ENCODE measurements around the gene SPI1. TPM values are rescaled to one million over a fixed set of nuclear protein-coding genes. Genes with fewer than 3 reads are reported as not detected.

The SPI1 gene
- total RNA-seq, 2 donors from 2014 or later = 0.35 to 0.55 TPM

- Mint-ChIP-seq H3K27me3 (ENCODE audit: low read depth) (no peaks in the 10 kb centered on the region), H3K4me1 (ENCODE audit: low read depth) (peaks cover 7% of the 10 kb centered on the region), H3K9me3 (no peaks in the 10 kb centered on the region), H3K4me3 (peak overlapping the region; percentile 87 to 90), H3K27ac (peak overlapping the region; percentile 88), H3K36me3 (ENCODE audit: insufficient read depth in 2 of 2) (no peaks in the 10 kb centered on the region)
- DNase-seq (peak; percentile 44 to 57), ATAC-seq (replicated peaks in 1 of 2) (peak; percentile 90)
Measured at GRCh38 chr11:47399860-47400767, 21.8 kb upstream of the SPI1 start.

GRCh38 chr11:47398551-47398950 is 20.2 kb upstream of the SPI1 start:
- Mint-ChIP-seq H3K27me3 (ENCODE audit: low read depth) (no peaks in the 10 kb centered on the region), H3K4me1 (ENCODE audit: low read depth) (peaks cover 16% of the 10 kb centered on the region), H3K36me3 (ENCODE audit: insufficient read depth in 2 of 2) (no peaks in the 10 kb centered on the region), H3K27ac (peak overlapping the region; percentile 42), H3K9me3 (no peaks in the 10 kb centered on the region), H3K4me3 (peak overlapping the region in 1 of 2 donors; percentile 87)
- DNase-seq (no peak), ATAC-seq (replicated peaks in 1 of 2) (no peak)

- Mint-ChIP-seq H3K27ac (no peak overlapping the region), H3K27me3 (ENCODE audit: low read depth) (no peaks in the 10 kb centered on the region), H3K9me3 (no peaks in the 10 kb centered on the region), H3K4me1 (ENCODE audit: low read depth) (peaks cover 16% of the 10 kb centered on the region), H3K36me3 (ENCODE audit: insufficient read depth in 2 of 2) (no peaks in the 10 kb centered on the region), H3K4me3 (no peak overlapping the region)
- DNase-seq (no peak), ATAC-seq (replicated peaks in 1 of 2) (no peak)
Measured at GRCh38 chr11:47398011-47398410, 19.7 kb upstream of the SPI1 start.

- no peak for DNase-seq
- peaks cover 16% of the 10 kb centered on the region for H3K4me1 Mint-ChIP-seq (ENCODE audit: low read depth)
Measured at GRCh38 chr11:47396049-47396320, 17.6 kb upstream of the SPI1 start.

GRCh38 chr11:47395223-47396048 is 17.1 kb upstream of the SPI1 start:
- peaks cover 11% of the 10 kb centered on the region for H3K4me1 Mint-ChIP-seq (ENCODE audit: low read depth)
- peak overlapping the region; percentile 93 for H3K27ac Mint-ChIP-seq
- no peaks in the 10 kb centered on the region for H3K27me3 Mint-ChIP-seq (ENCODE audit: low read depth)
- H3K9me3 Mint-ChIP-seq = no peaks in the 10 kb centered on the region
- peak overlapping the region; percentile 62 to 64 for H3K4me3 Mint-ChIP-seq
- ATAC-seq (replicated peaks in 1 of 2) (no peak), DNase-seq (no peak)
- no peaks in the 10 kb centered on the region for H3K36me3 Mint-ChIP-seq (ENCODE audit: insufficient read depth in 2 of 2)

More at GRCh38 chr11:47396049-47396320, 17.6 kb upstream of the SPI1 start:
- no peaks in the 10 kb centered on the region for H3K9me3 Mint-ChIP-seq
- H3K27ac Mint-ChIP-seq = peak overlapping the region; percentile 93
- no peaks in the 10 kb centered on the region for H3K27me3 Mint-ChIP-seq (ENCODE audit: low read depth)
- no peaks in the 10 kb centered on the region for H3K36me3 Mint-ChIP-seq (ENCODE audit: insufficient read depth in 2 of 2)
- no peak for ATAC-seq (replicated peaks in 1 of 2)
- no peak overlapping the region for H3K4me3 Mint-ChIP-seq

GRCh38 chr11:47394322-47395222 is 16.2 kb upstream of the SPI1 start:
- Mint-ChIP-seq H3K36me3 (ENCODE audit: insufficient read depth in 2 of 2) (no peaks in the 10 kb centered on the region), H3K27me3 (ENCODE audit: low read depth) (no peaks in the 10 kb centered on the region), H3K4me1 (ENCODE audit: low read depth) (peaks cover 15% of the 10 kb centered on the region), H3K27ac (peak overlapping the region; percentile 84), H3K9me3 (no peaks in the 10 kb centered on the region), H3K4me3 (peak overlapping the region; percentile 62 to 64)
- peak; percentile 86 to 91 for ATAC-seq (replicated peaks in 1 of 2)
- DNase-seq = peak; percentile 72 to 75

- ATAC-seq (replicated peaks in 1 of 2) (no peak), DNase-seq (no peak)
- no peaks in the 10 kb centered on the region for H3K9me3 Mint-ChIP-seq
- peak overlapping the region in 1 of 2 donors; percentile 64 for H3K4me3 Mint-ChIP-seq
- H3K36me3 Mint-ChIP-seq (ENCODE audit: insufficient read depth in 2 of 2) = no peaks in the 10 kb centered on the region
- peaks cover 16% of the 10 kb centered on the region for H3K4me1 Mint-ChIP-seq (ENCODE audit: low read depth)
- no peaks in the 10 kb centered on the region for H3K27me3 Mint-ChIP-seq (ENCODE audit: low read depth)
- H3K27ac Mint-ChIP-seq = no peak overlapping the region
Measured at GRCh38 chr11:47394050-47394321, 15.6 kb upstream of the SPI1 start.

- no peak for ATAC-seq (replicated peaks in 1 of 2)
Measured at GRCh38 chr11:47393163-47394049, 15.1 kb upstream of the SPI1 start.

GRCh38 chr11:47392546-47393162 is 14.3 kb upstream of the SPI1 start:
- no peaks in the 10 kb centered on the region for H3K9me3 Mint-ChIP-seq
- no peaks in the 10 kb centered on the region for H3K27me3 Mint-ChIP-seq (ENCODE audit: low read depth)
- peaks cover 16% of the 10 kb centered on the region for H3K4me1 Mint-ChIP-seq (ENCODE audit: low read depth)
- H3K4me3 Mint-ChIP-seq = no peak overlapping the region
- no peak overlapping the region for H3K27ac Mint-ChIP-seq
- ATAC-seq (replicated peaks in 1 of 2) (no peak), DNase-seq (no peak)
- H3K36me3 Mint-ChIP-seq (ENCODE audit: insufficient read depth in 2 of 2) = no peaks in the 10 kb centered on the region

More at GRCh38 chr11:47393163-47394049, 15.1 kb upstream of the SPI1 start:
- Mint-ChIP-seq H3K36me3 (ENCODE audit: insufficient read depth in 2 of 2) (no peaks in the 10 kb centered on the region), H3K27me3 (ENCODE audit: low read depth) (no peaks in the 10 kb centered on the region), H3K4me1 (ENCODE audit: low read depth) (peaks cover 16% of the 10 kb centered on the region), H3K27ac (no peak overlapping the region), H3K9me3 (no peaks in the 10 kb centered on the region), H3K4me3 (peak overlapping the region in 1 of 2 donors; percentile 29)
- no peak for DNase-seq

- DNase-seq (no peak), ATAC-seq (replicated peaks in 1 of 2) (no peak)
- Mint-ChIP-seq H3K9me3 (no peaks in the 10 kb centered on the region), H3K27me3 (ENCODE audit: low read depth) (no peaks in the 10 kb centered on the region), H3K4me3 (no peak overlapping the region), H3K27ac (no peak overlapping the region), H3K4me1 (ENCODE audit: low read depth) (peaks cover 16% of the 10 kb centered on the region), H3K36me3 (ENCODE audit: insufficient read depth in 2 of 2) (no peaks in the 10 kb centered on the region)
Measured at GRCh38 chr11:47391711-47392432, 13.5 kb upstream of the SPI1 start.

- no peak for ATAC-seq (replicated peaks in 1 of 2)
- Mint-ChIP-seq H3K27ac (no peak overlapping the region), H3K4me1 (ENCODE audit: low read depth) (peaks cover 16% of the 10 kb centered on the region)
Measured at GRCh38 chr11:47391077-47391583, 12.8 kb upstream of the SPI1 start.

More at GRCh38 chr11:47391077-47391583, 12.8 kb upstream of the SPI1 start:
- no peaks in the 10 kb centered on the region for H3K27me3 Mint-ChIP-seq (ENCODE audit: low read depth)
- no peak overlapping the region for H3K4me3 Mint-ChIP-seq
- DNase-seq = no peak
- no peaks in the 10 kb centered on the region for H3K9me3 Mint-ChIP-seq
- no peaks in the 10 kb centered on the region for H3K36me3 Mint-ChIP-seq (ENCODE audit: insufficient read depth in 2 of 2)
